SU-DHL-6 (cell line): ENCODE results near the gene SETBP1.

Source experiments
- CTCF ChIP-seq: fragments of 200-600 bp; sonication (generic); IDR thresholded peaks from one replicate; pipeline ENCODE4 v1.5.1; 2017; ENCODE audit warnings: antibody characterized with exemption, mild to moderate bottlenecking, low read length, moderate library complexity; ENCODE audit not compliant: insufficient read depth, poor library complexity, severe bottlenecking
- EZH2phosphoT487 ChIP-seq: fragments of 200-600 bp; sonication (generic), shearing (Covaris generic); conservative IDR thresholded peaks from 2 replicates; pipeline ENCODE4 v1.6.1; 2018; ENCODE audit warnings: mild to moderate bottlenecking, antibody characterized with exemption, low read length, moderate library complexity, mixed read lengths

- TF ChIP-seq CTCF (no peak), EZH2phosphoT487 (no peak)
Measured at GRCh38 chr18:45044787-45045186, 364.1 kb downstream of the SETBP1 start.
